Loucy (cell line): ENCODE results near the gene USP17L17.
"Not testable (repeated sequence)": the region's sequence is repeated elsewhere in the genome, so short reads cannot be mapped to it uniquely, and the experiment has no call there.

Experiments used
- EZH2phosphoT487 ChIP-seq: fragments of 200-600 bp; IDR thresholded peaks from 2 replicates; pipeline ENCODE4 v1.6.1; 2018; ENCODE audit warnings: antibody characterized with exemption, mild to moderate bottlenecking, moderate library complexity, borderline replicate concordance
- TF ChIP-seq, protein P1 (sequence below): fragments of 200-600 bp; sonication (generic); conservative IDR thresholded peaks from 2 replicates; pipeline ENCODE4 v1.5.1; 2014; ENCODE audit warnings: mild to moderate bottlenecking, antibody characterized with exemption, low read length

DNA sequence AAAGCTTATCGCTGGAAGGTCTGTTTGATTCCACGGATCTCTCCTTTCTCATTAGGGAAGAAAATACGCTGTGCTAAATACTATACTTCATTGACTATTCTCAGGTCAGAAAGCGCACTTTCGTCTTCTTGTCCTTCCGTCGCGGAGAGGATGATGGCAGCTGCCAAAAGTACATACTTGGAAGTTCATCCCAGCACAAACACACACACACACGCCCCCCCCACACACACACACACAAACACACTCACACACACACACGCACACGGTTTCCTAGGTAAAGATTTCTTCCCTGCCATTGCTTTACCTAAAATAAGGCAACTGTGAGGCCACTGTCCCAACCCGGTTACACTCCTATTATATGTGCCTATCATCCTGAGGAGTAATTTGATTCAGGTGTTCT is 5.2 kb upstream of the USP17L17 start:
- TF ChIP-seq, protein P1, sequence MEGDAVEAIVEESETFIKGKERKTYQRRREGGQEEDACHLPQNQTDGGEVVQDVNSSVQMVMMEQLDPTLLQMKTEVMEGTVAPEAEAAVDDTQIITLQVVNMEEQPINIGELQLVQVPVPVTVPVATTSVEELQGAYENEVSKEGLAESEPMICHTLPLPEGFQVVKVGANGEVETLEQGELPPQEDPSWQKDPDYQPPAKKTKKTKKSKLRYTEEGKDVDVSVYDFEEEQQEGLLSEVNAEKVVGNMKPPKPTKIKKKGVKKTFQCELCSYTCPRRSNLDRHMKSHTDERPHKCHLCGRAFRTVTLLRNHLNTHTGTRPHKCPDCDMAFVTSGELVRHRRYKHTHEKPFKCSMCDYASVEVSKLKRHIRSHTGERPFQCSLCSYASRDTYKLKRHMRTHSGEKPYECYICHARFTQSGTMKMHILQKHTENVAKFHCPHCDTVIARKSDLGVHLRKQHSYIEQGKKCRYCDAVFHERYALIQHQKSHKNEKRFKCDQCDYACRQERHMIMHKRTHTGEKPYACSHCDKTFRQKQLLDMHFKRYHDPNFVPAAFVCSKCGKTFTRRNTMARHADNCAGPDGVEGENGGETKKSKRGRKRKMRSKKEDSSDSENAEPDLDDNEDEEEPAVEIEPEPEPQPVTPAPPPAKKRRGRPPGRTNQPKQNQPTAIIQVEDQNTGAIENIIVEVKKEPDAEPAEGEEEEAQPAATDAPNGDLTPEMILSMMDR: not testable (repeated sequence)
- not testable (repeated sequence) for TF ChIP-seq EZH2phosphoT487
